ENCODE data around the gene ABCB1. TPM values are rescaled to one million over a fixed set of nuclear protein-coding genes. Genes with fewer than 3 reads are reported as not detected.
A peak's percentile ranks its signal among the peaks of the same experiment; 100 is the strongest.

ABCB1 gene
- total and polyA plus RNA-seq, 2 of the 13 experiments (the other 11 are each of a cell fraction or from before 2014, with no cell fraction given): 42.8 to 52.6 TPM

DNA sequence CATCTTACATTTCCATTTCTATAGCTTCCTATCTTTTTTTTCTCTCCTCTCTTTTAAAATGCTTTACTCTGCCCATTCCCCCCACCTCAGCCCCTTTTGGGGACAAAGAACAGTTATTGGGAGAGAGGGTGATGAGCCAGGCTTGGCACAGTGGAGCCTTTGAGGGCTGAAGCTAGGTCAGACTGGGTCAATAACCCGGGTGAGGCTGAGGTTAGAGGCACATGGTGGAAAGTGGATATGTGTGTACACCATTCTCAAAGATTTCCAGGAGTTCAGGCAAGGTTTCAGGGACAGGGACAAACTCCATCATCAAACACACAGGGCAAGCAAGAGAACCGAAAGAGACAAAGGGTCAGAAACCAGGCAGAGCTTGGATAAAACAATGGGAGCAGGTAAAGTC lies 136.7 kb downstream of the ABCB1 start (continued):
- TF ChIP-seq, protein P1, sequence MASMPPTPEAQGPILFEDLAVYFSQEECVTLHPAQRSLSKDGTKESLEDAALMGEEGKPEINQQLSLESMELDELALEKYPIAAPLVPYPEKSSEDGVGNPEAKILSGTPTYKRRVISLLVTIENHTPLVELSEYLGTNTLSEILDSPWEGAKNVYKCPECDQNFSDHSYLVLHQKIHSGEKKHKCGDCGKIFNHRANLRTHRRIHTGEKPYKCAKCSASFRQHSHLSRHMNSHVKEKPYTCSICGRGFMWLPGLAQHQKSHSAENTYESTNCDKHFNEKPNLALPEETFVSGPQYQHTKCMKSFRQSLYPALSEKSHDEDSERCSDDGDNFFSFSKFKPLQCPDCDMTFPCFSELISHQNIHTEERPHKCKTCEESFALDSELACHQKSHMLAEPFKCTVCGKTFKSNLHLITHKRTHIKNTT (CRISPR knock-in tag; IDR thresholded peaks at IDR 0.05): no peak
- peak; percentile 76 for TF ChIP-seq TGIF2 (CRISPR knock-in tag; IDR thresholded peaks at IDR 0.05)
- peak; percentile 55 for TF ChIP-seq TEAD3 (CRISPR knock-in tag; optimal IDR thresholded peaks at IDR 0.05; ENCODE audit: borderline replicate concordance)
- no peak for TF ChIP-seq ZNF264 (CRISPR knock-in tag; IDR thresholded peaks at IDR 0.05)
- peak; percentile 49; the same call in 1 of the 2 replicates for TF ChIP-seq ETV6 (CRISPR knock-in tag; conservative IDR thresholded peaks at IDR 0.05)
- 0 out of 2 replicates have a peak, but pooled peaks have one; percentile 33 for TF ChIP-seq TARDBP (CRISPR knock-in tag; IDR thresholded peaks at IDR 0.05)
- no peak for TF ChIP-seq CAMTA2 (CRISPR knock-in tag; IDR thresholded peaks at IDR 0.05; ENCODE audit: borderline replicate concordance)
- no peak for TF ChIP-seq RFXANK (CRISPR knock-in tag; IDR thresholded peaks at IDR 0.05)
- 0 out of 2 replicates have a peak, but pooled peaks have one; percentile 35 for TF ChIP-seq FOSL2 (CRISPR knock-in tag; IDR thresholded peaks at IDR 0.05)
- peak; percentile 41; the same call in 1 of the 2 replicates for TF ChIP-seq CSRNP1 (CRISPR knock-in tag; IDR thresholded peaks at IDR 0.05)
- peak; percentile 30; the same call in 1 of the 2 replicates for TF ChIP-seq IKZF5 (CRISPR knock-in tag; IDR thresholded peaks at IDR 0.05)
- TF ChIP-seq ZBTB7A (CRISPR knock-in tag; IDR thresholded peaks at IDR 0.05): no peak
- TF ChIP-seq PHF21A (CRISPR knock-in tag; IDR thresholded peaks at IDR 0.05): peak; percentile 73
- TF ChIP-seq, protein P2, sequence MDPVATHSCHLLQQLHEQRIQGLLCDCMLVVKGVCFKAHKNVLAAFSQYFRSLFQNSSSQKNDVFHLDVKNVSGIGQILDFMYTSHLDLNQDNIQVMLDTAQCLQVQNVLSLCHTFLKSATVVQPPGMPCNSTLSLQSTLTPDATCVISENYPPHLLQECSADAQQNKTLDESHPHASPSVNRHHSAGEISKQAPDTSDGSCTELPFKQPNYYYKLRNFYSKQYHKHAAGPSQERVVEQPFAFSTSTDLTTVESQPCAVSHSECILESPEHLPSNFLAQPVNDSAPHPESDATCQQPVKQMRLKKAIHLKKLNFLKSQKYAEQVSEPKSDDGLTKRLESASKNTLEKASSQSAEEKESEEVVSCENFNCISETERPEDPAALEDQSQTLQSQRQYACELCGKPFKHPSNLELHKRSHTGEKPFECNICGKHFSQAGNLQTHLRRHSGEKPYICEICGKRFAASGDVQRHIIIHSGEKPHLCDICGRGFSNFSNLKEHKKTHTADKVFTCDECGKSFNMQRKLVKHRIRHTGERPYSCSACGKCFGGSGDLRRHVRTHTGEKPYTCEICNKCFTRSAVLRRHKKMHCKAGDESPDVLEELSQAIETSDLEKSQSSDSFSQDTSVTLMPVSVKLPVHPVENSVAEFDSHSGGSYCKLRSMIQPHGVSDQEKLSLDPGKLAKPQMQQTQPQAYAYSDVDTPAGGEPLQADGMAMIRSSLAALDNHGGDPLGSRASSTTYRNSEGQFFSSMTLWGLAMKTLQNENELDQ (CRISPR knock-in tag; IDR thresholded peaks at IDR 0.05; ENCODE audit: borderline replicate concordance): no peak
- no peak for TF ChIP-seq GMEB2 (CRISPR knock-in tag; IDR thresholded peaks at IDR 0.05; ENCODE audit: low read depth)
- peak; percentile 94 for TF ChIP-seq GATAD2A (CRISPR knock-in tag; IDR thresholded peaks at IDR 0.05)
- TF ChIP-seq ZNF773 (CRISPR knock-in tag; IDR thresholded peaks at IDR 0.05; ENCODE audit: borderline replicate concordance): no peak
- TF ChIP-seq ZNF761 (CRISPR knock-in tag; conservative IDR thresholded peaks at IDR 0.05): 0 out of 2 replicates have a peak, but pooled peaks have one; percentile 38
- no peak for TF ChIP-seq NFIB (CRISPR knock-in tag; IDR thresholded peaks at IDR 0.05; ENCODE audit: borderline replicate concordance)
